OCI-LY7 (cell line): ENCODE measurements around the gene STX8.

ENCODE experiments used
- EZH2phosphoT487 ChIP-seq: fragments of 200-600 bp; sonication (generic); IDR thresholded peaks from 2 replicates; pipeline ENCODE4 v1.6.1; 2018; ENCODE audit warnings: low read depth, borderline replicate concordance, mild to moderate bottlenecking, mixed run types, antibody characterized with exemption, low read length, moderate library complexity, mixed read lengths
- TF ChIP-seq, protein P1 (sequence below): fragments of 200-600 bp; sonication (generic); conservative IDR thresholded peaks from 2 replicates; pipeline ENCODE4 v1.5.1; 2014; ENCODE audit warnings: mild to moderate bottlenecking, antibody characterized with exemption, low read length, moderate library complexity, mixed read lengths

- TF ChIP-seq, protein P1, sequence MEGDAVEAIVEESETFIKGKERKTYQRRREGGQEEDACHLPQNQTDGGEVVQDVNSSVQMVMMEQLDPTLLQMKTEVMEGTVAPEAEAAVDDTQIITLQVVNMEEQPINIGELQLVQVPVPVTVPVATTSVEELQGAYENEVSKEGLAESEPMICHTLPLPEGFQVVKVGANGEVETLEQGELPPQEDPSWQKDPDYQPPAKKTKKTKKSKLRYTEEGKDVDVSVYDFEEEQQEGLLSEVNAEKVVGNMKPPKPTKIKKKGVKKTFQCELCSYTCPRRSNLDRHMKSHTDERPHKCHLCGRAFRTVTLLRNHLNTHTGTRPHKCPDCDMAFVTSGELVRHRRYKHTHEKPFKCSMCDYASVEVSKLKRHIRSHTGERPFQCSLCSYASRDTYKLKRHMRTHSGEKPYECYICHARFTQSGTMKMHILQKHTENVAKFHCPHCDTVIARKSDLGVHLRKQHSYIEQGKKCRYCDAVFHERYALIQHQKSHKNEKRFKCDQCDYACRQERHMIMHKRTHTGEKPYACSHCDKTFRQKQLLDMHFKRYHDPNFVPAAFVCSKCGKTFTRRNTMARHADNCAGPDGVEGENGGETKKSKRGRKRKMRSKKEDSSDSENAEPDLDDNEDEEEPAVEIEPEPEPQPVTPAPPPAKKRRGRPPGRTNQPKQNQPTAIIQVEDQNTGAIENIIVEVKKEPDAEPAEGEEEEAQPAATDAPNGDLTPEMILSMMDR = no peak
- TF ChIP-seq EZH2phosphoT487 = no peak
Observed at GRCh38 chr17:9408381-9408780, 167.2 kb downstream of the STX8 start.
